ENCODE measurements around the gene AP5Z1.

Gene AP5Z1

GRCh38 chr7:4747746-4748145 lies 27.7 kb upstream of the AP5Z1 start:
- DNase-seq (ENCODE audit: extremely low read depth, low read depth), result no peak
- no peak for TF ChIP-seq CTCF (IDR thresholded peaks at IDR 0.05; ENCODE audit: low read depth, low read length)

DNA sequence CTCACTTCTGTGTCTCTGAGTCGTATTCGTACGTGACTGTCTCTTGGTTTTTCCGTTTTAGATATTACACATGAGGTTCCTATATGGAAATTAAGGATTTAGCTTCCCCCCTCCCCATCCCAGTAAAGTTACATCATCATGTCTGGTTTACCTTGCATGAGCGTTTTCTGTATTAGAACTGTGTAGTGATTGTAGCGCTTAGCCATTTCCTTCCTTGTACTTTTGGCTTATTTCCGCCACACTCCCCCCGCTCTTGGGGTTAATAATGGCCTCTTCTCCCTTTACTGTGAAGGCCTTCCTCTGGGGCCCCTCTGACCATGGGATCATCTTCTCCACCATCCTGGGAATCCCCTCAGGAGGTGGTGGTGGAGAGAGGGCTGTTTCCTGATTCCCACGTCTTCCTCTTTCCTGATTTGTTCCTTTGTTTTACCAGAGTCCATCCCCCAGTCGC lies 27.2 kb upstream of the AP5Z1 start:
- DNase-seq (ENCODE audit: extremely low read depth, low read depth), result no peak

GRCh38 chr7:4749363-4749762 lies 26.1 kb upstream of the AP5Z1 start:
- no peak for DNase-seq (ENCODE audit: extremely low read depth, low read depth)
- TF ChIP-seq CTCF (IDR thresholded peaks at IDR 0.05; ENCODE audit: low read depth, low read length), result no peak

More for the DNA sequence above, 27.2 kb upstream of the AP5Z1 start:
- no peak for TF ChIP-seq CTCF (IDR thresholded peaks at IDR 0.05; ENCODE audit: low read depth, low read length)

DNA sequence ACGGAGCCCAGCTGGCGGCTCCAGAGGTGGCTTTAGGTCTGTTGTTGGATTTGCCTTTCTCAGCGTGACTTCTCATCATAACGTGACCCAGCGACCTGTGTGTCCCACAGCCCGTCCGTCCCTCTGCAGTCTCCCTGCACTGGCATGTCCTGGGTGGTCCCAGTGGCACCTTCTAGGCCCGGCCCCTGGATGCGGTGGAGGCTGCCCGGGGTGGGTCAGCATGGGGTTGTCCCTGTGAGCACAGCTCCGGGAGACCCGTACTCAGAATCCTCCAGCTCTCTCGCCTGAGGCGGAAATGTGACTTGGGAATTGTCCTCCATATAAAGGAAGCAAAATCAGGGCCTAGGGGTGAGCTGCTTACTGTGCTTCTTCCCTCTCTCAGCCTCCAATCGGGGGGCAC lies 25.6 kb upstream of the AP5Z1 start:
- TF ChIP-seq CTCF (IDR thresholded peaks at IDR 0.05; ENCODE audit: low read depth, low read length), result no peak
- no peak for DNase-seq (ENCODE audit: extremely low read depth, low read depth)

- no peak for DNase-seq (ENCODE audit: extremely low read depth, low read depth)
- TF ChIP-seq CTCF (IDR thresholded peaks at IDR 0.05; ENCODE audit: low read depth, low read length), result no peak
Measured at GRCh38 chr7:4751398-4751947, 23.9 kb upstream of the AP5Z1 start.

- TF ChIP-seq CTCF (IDR thresholded peaks at IDR 0.05; ENCODE audit: low read depth, low read length), result peak; percentile 91
- DNase-seq (ENCODE audit: extremely low read depth, low read depth), result no peak
Measured at GRCh38 chr7:4753598-4754432, 21.6 kb upstream of the AP5Z1 start.

- no peak for TF ChIP-seq CTCF (IDR thresholded peaks at IDR 0.05; ENCODE audit: low read depth, low read length)
- no peak for DNase-seq (ENCODE audit: extremely low read depth, low read depth)
Measured at GRCh38 chr7:4754433-4755010, 20.9 kb upstream of the AP5Z1 start.
